ENCODE data around the gene EYS.

GRCh38 chr6:64411226-64411625 lies 1295.8 kb downstream of the EYS start:
- TF ChIP-seq CTCF (conservative IDR thresholded peaks at IDR 0.05): no peak
- TF ChIP-seq ZFX (IDR thresholded peaks at IDR 0.05): no peak

Data from C4-2B (cell line).